Activated T-helper 1 cell treated with anti-CD3 and anti-CD28 coated beads, Interleukin-2, amount 50 U/mL, for 16 hours (primary cell): ENCODE data around the gene EYA4.

Experiments
- DNase-seq, 2 donors: peaks; one replicate each; pipeline ENCODE4 v3.0.0-alpha.2; 2020; ENCODE audit warnings: low read depth in 1 of 2, low spot score in 1 of 2

Gene EYA4

DNA sequence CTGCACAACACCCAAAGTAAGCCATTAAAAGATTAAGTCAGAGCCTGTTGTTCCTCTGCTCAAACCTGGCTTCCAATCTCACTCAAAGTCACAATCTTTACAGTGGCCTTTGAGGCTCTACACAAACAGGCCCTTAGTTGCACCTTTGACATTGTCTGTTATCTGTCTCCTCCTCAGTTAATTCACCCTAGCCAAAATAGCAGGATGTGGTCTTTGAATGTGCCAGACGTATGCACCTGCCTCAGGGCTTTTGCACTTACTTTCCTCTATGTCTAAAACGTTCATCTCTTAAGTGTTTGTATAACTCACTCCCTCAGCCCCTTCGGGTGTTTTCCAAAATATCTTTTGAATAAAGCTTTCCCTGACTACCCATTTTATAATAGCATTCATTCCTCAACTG lies 107.7 kb downstream of the EYA4 start:
- no peak for DNase-seq

DNA sequence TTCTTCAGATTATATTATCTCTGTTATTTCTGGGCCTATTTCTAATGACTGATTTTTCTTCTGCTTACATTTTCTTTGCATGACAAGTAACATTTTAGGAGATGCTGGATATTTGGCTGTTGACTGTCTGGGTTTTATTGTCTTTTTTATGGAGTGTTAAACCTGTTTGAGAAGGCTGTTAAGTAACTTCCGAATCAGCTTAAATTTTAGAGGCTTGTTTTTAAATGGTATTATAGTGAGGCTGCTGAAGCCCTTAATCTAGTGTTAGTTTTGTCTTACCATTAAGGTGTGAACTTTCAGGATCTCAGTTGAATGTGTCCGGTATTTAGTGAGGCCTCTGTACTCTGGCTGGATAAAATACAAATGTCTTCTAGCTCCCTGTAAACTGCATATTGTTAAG lies 109.8 kb downstream of the EYA4 start:
- no peak for DNase-seq

DNA sequence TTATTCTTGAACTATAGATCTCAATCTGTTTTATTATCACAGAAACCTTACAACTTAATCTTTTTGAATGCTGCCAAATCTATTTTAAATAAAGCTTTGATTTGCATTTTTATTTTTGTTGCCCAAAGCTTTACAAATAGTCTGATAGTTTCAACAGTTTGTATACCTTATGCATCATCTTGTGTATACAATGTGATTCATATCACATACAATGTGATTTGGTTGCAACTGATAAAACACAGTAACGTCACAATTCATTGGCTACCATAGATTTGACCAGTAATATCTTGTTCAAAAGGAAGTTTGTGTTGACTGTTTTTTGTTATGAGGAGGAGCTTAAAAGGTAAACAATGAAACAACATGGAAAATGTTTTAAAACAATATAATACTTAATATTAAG lies 110.9 kb downstream of the EYA4 start:
- no peak for DNase-seq

DNA sequence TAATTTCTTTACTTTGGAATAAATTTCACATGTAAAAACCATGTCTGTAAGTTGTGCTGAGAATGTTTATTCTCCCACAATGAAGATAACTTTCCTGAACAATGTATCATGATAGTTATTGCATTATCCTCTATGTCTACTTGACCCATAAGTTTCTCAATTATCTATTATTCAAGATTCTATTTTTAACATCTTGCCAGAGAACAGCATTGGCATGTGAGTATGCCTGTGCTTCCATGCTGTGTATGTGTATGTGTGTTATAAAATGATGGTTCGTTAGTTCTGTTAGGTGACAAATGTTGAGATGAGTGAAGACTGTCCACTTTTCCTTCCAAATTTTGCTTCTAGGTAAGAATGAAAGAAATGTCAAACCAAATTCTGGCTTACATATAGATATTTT lies 111.9 kb downstream of the EYA4 start:
- no peak for DNase-seq

DNA sequence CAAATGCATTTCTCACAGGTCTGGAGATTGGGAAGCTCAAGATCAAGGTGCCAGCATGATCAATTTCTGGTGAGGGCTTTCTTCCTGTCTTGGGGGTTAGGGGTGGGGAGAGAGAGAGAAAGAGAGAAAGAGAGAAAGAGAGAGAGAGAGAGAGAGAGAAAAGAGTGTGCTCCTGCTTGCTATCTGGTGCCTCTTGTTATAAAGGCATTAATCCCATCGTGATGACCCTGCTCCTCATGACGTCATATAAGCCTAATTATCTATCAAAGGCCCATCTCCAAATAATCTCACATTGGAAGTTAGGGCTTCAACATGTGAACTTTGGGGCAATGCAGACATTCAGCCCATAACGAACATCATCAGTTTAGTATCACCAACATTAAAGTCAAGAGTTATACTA lies 114.8 kb downstream of the EYA4 start:
- no peak for DNase-seq

DNA sequence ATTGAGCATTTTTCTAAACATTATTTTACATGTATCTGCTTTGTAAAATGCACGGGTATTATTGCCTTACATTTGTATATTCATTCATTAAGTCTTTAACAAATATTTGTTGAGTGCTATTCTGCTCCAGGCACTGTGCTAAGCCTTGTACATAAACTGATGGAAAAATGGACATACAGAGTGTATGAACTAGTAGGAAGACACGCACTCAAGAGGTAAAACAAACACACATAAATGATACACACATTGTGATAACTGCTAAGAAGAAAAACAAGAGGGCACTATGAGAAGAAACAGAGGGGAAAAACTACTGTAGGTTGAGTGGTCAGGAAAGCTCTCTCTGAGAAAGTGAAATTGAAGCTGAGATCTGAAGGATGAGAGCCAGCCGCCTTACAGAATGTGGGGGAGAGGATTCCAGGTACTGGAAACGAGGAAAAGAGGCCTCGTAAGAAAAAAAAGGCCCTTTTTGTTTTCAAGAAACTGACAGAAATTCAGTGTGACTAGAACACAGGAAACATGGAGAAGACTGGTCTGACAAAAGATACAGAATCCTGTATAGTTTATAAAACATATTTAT lies 117.5 kb downstream of the EYA4 start:
- no peak for DNase-seq

DNA sequence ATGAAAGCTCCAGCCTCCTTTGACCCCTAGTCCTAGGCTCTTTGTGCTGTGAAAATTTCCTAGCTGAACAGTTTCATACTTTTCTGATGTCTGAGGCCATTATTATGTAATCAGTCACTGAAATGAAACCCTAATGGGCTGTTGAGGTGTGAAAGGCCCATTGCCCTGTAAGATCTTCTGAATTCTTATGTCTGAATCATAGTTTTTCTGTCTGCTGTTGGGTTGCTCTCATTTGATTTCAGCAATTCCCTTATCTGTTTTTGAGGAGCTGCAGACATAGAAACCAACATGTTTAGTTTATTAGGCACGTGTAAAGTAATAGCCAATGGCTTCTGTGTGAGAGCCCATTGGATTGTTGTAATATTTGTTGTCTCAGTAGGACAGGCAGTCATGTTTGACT lies 118.1 kb downstream of the EYA4 start:
- DNase-seq = no peak

DNA sequence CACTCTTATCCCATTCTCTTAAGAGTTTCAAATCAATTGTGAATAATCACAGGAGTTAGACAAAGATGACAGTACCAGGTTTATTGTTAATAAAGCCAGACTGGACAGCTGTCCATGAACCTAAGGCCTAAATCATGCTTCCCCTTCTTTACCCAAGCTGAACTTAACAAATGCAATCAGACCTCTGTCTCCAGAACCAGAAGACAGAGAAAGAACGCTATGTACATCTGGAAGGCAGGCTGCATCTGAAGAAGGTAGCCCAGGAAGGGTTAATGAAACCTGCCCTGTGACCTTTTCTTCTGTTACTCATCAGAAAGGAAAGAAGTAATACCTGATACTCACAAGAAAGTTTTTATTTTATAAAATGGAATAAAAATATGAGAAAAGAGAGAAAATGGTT lies 118.6 kb downstream of the EYA4 start:
- DNase-seq = no peak

DNA sequence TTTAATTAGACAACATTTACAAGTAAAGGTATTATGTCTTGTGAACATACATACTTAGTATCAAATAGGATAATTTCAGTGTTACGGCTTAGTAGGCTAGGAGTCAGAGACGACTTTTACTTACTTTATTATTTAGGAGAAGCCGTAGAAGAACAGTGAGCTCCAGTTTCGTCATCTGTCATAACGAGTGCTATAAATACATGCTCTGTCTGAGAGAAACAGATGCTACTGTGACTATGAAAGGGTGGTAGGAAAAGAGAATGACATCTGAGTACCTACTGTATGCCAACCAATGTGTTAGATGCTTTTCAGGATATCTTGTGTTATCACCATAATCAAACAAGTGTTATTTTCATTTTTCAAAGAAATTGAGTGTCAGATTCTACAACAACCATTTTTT lies 119.0 kb downstream of the EYA4 start:
- DNase-seq = no peak

DNA sequence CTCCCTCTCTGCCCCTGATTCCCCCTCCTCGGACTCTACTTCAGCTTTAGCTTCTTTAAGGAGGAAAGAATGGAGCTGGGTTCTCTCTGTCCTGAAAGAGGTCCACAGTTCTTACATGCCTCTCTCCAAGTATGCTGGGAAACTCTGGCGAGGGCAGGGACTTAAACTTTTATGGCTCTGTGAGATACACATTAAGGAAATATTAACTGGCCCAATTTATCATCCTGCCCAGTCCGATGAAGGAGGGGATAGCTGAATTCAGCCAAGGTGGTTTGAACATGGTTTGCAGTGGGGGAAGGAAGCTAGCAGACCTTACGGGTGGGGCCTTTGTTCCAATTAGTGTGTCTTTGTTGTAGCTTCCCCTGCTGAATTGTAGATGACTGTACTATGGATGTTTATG lies 121.7 kb downstream of the EYA4 start:
- no peak for DNase-seq

DNA sequence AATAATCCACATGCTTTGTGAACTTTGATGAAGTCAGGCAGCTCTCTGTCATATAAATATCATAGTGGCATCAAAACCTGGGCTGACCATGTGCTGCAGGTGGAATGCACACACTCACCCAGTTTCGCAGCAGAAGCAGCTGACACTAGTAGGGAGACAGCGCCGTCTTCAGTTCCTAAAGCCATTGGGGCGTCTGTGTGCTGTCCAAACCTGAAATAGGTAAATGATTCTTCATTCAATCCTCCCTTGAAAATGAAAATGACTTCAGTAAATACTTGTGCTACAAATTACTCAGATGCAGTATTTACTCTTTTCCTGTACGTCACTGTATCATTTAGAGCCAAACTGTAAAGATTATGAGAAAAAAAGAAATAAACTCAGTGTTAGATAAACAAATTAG lies 127.5 kb downstream of the EYA4 start:
- no peak for DNase-seq

DNA sequence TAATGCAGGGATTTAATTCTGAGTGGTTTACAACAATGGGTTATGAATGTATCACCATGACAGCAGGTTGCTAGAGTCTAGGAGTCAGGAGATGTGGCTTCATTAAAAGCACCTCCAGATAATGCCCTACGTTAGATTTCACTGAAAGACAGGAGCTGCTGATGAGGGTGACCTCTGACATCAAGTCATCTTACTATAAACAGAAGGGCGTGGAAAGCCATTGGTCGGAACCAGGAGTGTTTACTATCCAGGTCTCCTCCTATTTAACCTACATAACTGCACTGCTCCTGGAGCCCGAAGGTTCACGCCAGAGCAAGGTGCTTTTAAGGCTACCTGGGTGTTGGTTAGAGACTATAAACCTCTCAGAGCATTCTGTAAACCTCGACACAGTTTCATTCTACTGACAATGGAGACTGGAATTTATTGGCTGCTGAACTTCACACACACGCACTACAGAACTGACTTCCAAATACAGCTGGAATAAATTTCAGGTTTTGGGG lies 128.7 kb downstream of the EYA4 start:
- DNase-seq = no peak

DNA sequence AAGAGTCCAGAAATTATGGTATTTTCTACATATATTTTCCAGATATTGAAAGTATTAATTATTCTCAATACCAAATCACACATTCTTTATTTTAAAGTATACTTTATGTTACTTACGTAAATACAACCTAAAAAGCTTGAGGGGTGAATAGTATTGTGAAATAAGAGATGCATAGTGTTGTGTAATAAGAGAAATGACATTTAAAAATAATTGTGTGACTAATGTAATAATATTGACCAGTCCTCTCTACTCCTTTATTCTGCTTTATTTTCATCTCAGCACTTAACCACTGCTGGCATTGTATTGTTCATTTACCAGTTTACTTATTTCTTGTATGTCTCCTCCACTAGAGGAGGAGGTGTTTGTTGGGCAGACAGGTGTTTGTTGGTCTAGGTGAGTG lies 135.6 kb downstream of the EYA4 start:
- DNase-seq = no peak

DNA sequence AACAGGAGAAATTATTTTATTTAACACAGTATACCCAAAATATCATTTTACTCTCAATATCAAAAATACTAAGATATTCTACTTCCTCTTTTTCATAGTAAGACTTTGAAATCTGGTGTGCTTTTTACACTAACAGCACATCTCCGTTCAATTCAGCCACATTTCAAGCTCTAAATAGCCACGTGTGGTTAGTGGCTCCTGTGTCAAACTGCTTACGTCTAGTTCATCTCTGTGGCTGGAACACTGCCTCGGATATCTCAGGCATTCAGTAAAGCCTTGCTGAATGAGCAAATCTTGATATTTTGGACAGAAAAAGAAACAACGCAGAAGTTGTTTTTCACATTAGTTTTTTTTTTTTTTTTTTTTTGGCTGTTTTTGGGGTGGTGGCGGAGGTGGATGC lies 136.1 kb downstream of the EYA4 start:
- DNase-seq = no peak

DNA sequence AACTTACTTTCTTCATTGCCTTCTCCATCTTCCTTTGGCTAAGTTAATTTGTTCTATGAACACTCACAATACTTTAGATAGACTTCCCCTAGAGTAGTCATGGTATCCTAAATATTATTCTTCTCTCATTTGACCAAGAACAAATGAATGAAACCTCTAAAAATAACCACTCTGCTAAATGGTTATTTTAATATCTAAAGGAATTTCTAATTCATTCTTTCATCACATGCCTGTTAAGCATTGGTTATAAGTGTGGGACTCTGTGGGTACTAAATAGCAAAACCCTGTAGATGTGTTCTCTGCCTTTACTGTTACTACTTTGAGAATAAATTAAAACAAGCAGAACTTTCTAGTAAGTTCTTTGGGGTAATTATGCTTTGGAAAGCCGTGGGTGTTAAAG lies 138.9 kb downstream of the EYA4 start:
- no peak for DNase-seq

DNA sequence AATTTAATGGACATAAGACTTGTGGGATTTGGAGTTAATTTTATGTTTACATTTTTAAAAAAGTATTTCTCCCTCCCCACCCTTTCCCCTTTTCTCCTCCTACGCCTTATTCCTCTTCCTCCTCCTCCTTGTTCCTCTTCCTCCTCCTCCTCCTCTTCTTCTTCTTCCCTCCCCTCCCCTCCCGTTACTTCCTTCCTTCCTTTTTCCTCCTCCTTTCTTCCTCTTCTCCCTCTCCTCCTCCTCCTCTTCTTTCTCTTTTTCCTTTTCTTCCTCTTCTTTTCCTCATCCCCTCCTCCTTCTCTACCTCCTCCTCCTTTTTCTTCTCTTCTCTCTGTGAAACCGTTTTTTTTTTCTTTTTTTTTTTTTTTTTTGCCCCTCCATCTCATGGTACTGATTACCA lies 139.6 kb downstream of the EYA4 start:
- no peak for DNase-seq

DNA sequence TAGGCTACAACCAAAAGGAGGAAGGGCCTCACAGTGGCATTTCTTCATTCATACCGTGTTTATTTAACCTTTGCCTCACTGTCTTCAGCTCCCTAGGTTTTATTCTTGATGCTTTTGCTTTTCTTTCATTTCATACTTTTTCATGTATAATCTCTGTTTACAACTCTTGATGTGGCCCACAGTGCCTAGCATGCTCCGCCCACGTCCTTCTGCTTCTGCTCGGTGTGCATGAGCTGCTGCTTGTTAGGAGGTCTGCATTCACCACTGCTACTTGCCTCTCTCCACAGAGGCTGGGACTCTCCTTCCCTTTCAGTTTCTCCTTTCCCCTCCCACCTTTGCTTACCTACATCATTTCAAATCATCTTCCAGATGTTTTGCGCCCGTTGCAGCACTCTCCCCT lies 147.6 kb downstream of the EYA4 start:
- no peak for DNase-seq

DNA sequence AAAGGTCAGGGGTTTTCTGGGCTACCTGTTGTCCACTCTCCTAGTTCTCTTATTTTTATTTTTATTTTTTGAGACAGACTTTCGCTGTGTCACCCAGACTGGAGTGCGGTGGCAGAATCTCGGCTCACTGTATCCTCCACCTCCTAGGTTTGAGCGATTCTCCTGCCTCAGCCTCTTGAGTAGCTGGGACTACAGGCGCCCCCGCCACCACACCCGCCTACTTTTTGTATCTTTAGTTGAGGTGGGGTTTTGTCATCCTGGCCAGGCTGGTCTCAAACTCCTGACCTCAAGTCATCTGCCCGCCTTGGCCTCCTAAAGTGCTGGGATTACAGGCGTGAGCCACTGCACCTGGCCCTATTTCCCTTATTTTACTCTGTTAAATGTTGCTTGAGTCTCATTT lies 149.0 kb downstream of the EYA4 start:
- no peak for DNase-seq

DNA sequence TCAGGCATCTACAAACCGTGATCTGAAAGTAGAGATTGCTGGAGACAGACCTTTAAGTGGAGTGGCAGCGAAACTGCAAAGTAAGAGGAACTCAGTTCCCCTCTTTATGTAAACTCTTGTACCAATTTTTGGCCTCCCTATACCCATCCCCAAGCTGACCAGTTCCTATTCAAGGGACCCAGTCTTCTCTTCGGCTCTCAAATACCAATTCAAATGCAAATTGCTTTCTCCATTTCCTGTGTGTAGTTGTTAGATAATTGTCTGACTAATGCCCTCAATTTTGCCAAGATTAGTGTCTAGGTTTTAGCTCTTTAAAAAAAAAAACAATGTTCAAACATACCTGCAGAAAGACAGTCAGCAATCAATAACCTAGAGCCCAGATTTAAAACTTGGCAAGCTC lies 150.9 kb downstream of the EYA4 start:
- DNase-seq = no peak

DNA sequence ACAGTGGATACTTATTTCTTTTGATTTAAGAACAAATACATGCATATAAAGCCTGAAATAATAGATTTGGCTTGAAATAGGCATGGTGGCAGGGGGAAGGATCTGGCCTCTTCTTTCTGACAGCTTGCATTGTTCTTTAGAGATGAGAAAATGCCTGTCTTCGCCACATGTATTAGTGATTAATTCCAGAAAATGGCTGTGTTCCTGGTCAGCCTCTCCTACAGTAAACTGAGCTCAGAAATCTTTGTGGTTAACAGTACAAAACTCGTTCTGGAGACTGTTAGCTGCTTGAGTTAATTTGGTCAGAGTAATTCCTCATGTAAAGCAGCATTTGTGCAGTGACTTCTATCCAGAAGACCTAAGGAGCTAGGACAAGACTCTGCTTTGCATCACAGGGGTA lies 151.5 kb downstream of the EYA4 start:
- no peak for DNase-seq

DNA sequence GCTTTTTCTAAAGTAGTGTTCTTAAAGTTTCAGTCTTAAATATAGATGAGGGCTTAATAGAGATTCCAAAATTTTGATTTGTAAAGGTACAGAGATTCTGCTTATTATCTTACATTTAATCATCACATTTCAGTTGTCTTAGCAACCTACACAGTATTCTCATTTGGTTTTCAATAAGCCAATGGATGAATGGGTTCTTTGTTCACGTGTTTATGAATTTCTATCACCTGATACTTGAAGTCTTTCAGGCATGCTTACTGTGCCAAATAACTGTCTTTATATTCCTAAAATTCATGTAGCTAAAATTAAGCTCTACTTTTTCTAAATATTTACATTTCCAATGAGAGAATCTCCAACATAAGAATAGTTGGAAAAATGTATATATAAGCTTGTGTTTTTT lies 152.7 kb downstream of the EYA4 start:
- DNase-seq = no peak

DNA sequence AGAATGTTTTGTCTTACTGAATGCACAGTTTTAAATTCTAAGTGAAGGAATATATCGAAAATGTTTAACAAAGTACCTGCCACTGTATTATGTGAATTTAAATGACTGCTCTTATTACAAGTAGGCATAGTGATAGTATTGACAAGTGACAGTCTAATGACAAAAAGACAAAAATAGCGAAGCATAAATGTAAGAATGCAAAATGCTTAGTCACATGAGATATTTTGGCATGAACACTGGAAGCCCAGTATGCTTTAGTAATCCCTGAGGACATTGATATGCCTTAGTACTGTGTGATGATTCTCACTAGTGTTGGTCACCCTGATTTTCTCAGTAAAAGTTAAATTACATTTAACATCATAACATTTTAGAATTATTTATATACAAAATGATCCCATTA lies 153.5 kb downstream of the EYA4 start:
- no peak for DNase-seq

DNA sequence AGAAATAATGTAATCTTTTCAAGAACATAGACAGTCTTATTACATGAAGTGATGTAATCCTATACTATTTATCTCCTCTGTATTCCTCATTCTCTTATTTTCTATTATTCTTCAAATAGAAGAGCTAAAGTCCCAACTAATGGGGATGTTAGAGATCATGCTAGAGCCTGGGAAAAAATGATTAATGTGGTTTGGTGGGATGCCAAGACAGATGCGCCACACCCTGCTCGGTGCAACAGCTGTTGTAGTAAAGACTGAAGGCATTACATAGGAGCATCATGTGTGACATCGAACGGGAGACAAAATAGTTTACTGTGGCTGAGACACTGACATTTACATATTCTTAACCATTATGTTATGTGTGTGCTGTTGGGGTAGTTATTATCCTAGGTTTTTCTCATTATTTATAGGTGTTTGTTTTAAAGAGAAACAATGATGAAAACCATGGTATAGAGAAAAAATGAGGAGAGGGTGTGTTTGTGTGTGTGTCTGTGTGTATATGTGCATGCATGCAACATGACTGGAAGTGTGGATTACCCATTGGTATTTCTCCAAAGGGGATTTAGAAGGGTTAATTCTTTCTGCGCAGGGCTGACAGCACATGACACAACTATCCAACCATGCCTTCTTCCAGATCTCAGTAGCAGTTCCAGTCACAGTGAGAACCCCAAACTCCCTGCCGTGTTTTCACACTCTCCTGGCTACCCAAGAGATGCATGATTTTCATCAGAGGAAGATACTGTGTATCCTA lies 155.3 kb downstream of the EYA4 start:
- DNase-seq = no peak
